ENCODE results near the gene MTOR.

MTOR gene

GRCh38 chr1:11266268-11267074 lies 4.1 kb upstream of the MTOR start:
- DNase-seq (ENCODE audit: low read depth in 1 of 2, low spot score in 1 of 2) = no peak
- no peak for TF ChIP-seq GABPA (IDR thresholded peaks at IDR 0.05; ENCODE audit: low read depth)
- TF ChIP-seq CTCF (IDR thresholded peaks at IDR 0.05; ENCODE audit: insufficient read depth, low read length) = no peak
- TF ChIP-seq SPI1 (IDR thresholded peaks at IDR 0.05; ENCODE audit: borderline replicate concordance, low read depth) = no peak
- TF ChIP-seq POLR2AphosphoS5 (IDR thresholded peaks at IDR 0.05; ENCODE audit: low read depth) = no peak
- no peak for TF ChIP-seq REST (IDR thresholded peaks at IDR 0.05; ENCODE audit: insufficient replicate concordance, low read depth)
- H3K4me3 ChIP-seq (replicated peaks; ENCODE audit: insufficient read depth, low read length) = no peak overlapping the region
- H3K27ac ChIP-seq (replicated peaks) = no peak overlapping the region
- no peaks in the 10 kb centered on the region for H3K27me3 ChIP-seq (ENCODE audit: insufficient read depth, poor library complexity, severe bottlenecking)

GRCh38 chr1:11256299-11256698 lies 6.1 kb downstream of the MTOR start:
- DNase-seq (ENCODE audit: low read depth in 1 of 2, low spot score in 1 of 2) = no peak
- no peaks in the 10 kb centered on the region for H3K27me3 ChIP-seq (ENCODE audit: insufficient read depth, poor library complexity, severe bottlenecking)
- TF ChIP-seq GABPA (IDR thresholded peaks at IDR 0.05; ENCODE audit: low read depth) (no peak), REST (IDR thresholded peaks at IDR 0.05; ENCODE audit: insufficient replicate concordance, low read depth) (no peak), CTCF (IDR thresholded peaks at IDR 0.05; ENCODE audit: insufficient read depth, low read length) (no peak), SPI1 (IDR thresholded peaks at IDR 0.05; ENCODE audit: borderline replicate concordance, low read depth) (no peak), POLR2AphosphoS5 (IDR thresholded peaks at IDR 0.05; ENCODE audit: low read depth) (no peak)
- no peak overlapping the region for H3K27ac ChIP-seq (replicated peaks)
- H3K4me3 ChIP-seq (replicated peaks; ENCODE audit: insufficient read depth, low read length) = no peak overlapping the region

- TF ChIP-seq POLR2AphosphoS5 (IDR thresholded peaks at IDR 0.05; ENCODE audit: low read depth) (no peak), GABPA (IDR thresholded peaks at IDR 0.05; ENCODE audit: low read depth) (no peak), CTCF (IDR thresholded peaks at IDR 0.05; ENCODE audit: insufficient read depth, low read length) (no peak), REST (IDR thresholded peaks at IDR 0.05; ENCODE audit: insufficient replicate concordance, low read depth) (no peak), SPI1 (IDR thresholded peaks at IDR 0.05; ENCODE audit: borderline replicate concordance, low read depth) (no peak)
- no peak overlapping the region for H3K27ac ChIP-seq (replicated peaks)
- H3K4me3 ChIP-seq (replicated peaks; ENCODE audit: insufficient read depth, low read length) = no peak overlapping the region
- no peak for DNase-seq (ENCODE audit: low read depth in 1 of 2, low spot score in 1 of 2)
- H3K27me3 ChIP-seq (ENCODE audit: insufficient read depth, poor library complexity, severe bottlenecking) = no peaks in the 10 kb centered on the region
Observed at GRCh38 chr1:11253226-11253625, 9.1 kb downstream of the MTOR start.
